Measurements from ENCODE around the gene S100G.

Gene S100G

GRCh38 chrX:16658284-16658683, 8.3 kb downstream of the S100G start:
- DNase-seq (ENCODE audit: low read depth), result no peak
- H3K4me3 ChIP-seq (ENCODE audit: low read depth, low read length), result no peak overlapping the region
- TF ChIP-seq MYC (IDR thresholded peaks at IDR 0.05; ENCODE audit: low read depth, low read length), result no peak
- no peak for TF ChIP-seq MAX (IDR thresholded peaks at IDR 0.05; ENCODE audit: low read depth, low read length)
- no peak for TF ChIP-seq CTCF (IDR thresholded peaks at IDR 0.05; ENCODE audit: low read depth, low read length)
- no peak for TF ChIP-seq POLR2A (IDR thresholded peaks at IDR 0.05; ENCODE audit: extremely low read depth, insufficient read length)

- no peak for TF ChIP-seq MAX (IDR thresholded peaks at IDR 0.05; ENCODE audit: low read depth, low read length)
- no peak for TF ChIP-seq POLR2A (IDR thresholded peaks at IDR 0.05; ENCODE audit: extremely low read depth, insufficient read length)
- TF ChIP-seq MYC (IDR thresholded peaks at IDR 0.05; ENCODE audit: low read depth, low read length), result no peak
- TF ChIP-seq CTCF (IDR thresholded peaks at IDR 0.05; ENCODE audit: low read depth, low read length), result no peak
- H3K4me3 ChIP-seq (ENCODE audit: low read depth, low read length), result no peak overlapping the region
- DNase-seq (ENCODE audit: low read depth), result no peak
These were observed 9.4 kb downstream of the S100G start for GRCh38 chrX:16659321-16659720.

- H3K4me3 ChIP-seq (ENCODE audit: low read depth, low read length), result no peak overlapping the region
- DNase-seq (ENCODE audit: low read depth), result no peak
These were observed 11.5 kb downstream of the S100G start for GRCh38 chrX:16661495-16661894.

GRCh38 chrX:16662402-16662801, 12.4 kb downstream of the S100G start:
- no peak overlapping the region for H3K4me3 ChIP-seq (ENCODE audit: low read depth, low read length)
- no peak for TF ChIP-seq CTCF (IDR thresholded peaks at IDR 0.05; ENCODE audit: low read depth, low read length)
- TF ChIP-seq MYC (IDR thresholded peaks at IDR 0.05; ENCODE audit: low read depth, low read length), result no peak
- TF ChIP-seq POLR2A (IDR thresholded peaks at IDR 0.05; ENCODE audit: extremely low read depth, insufficient read length), result no peak
- no peak for TF ChIP-seq MAX (IDR thresholded peaks at IDR 0.05; ENCODE audit: low read depth, low read length)
- DNase-seq (ENCODE audit: low read depth), result no peak

More at GRCh38 chrX:16661495-16661894, 11.5 kb downstream of the S100G start:
- TF ChIP-seq CTCF (IDR thresholded peaks at IDR 0.05; ENCODE audit: low read depth, low read length) (no peak), MYC (IDR thresholded peaks at IDR 0.05; ENCODE audit: low read depth, low read length) (no peak), MAX (IDR thresholded peaks at IDR 0.05; ENCODE audit: low read depth, low read length) (no peak), POLR2A (IDR thresholded peaks at IDR 0.05; ENCODE audit: extremely low read depth, insufficient read length) (no peak)

- no peak for DNase-seq (ENCODE audit: low read depth)
- H3K4me3 ChIP-seq (ENCODE audit: low read depth, low read length), result no peak overlapping the region
- TF ChIP-seq MYC (IDR thresholded peaks at IDR 0.05; ENCODE audit: low read depth, low read length), result no peak
- TF ChIP-seq CTCF (IDR thresholded peaks at IDR 0.05; ENCODE audit: low read depth, low read length), result no peak
- no peak for TF ChIP-seq MAX (IDR thresholded peaks at IDR 0.05; ENCODE audit: low read depth, low read length)
- no peak for TF ChIP-seq POLR2A (IDR thresholded peaks at IDR 0.05; ENCODE audit: extremely low read depth, insufficient read length)
These were observed 14.1 kb downstream of the S100G start for GRCh38 chrX:16664074-16664473.

- DNase-seq (ENCODE audit: low read depth), result no peak
- no peak overlapping the region for H3K4me3 ChIP-seq (ENCODE audit: low read depth, low read length)
- no peak for TF ChIP-seq MYC (IDR thresholded peaks at IDR 0.05; ENCODE audit: low read depth, low read length)
These were observed 14.7 kb downstream of the S100G start for GRCh38 chrX:16664626-16665025.
